Spinal cord (tissue), 10 donors: ENCODE measurements around the gene TTC29. TPM values are rescaled to one million over a fixed set of nuclear protein-coding genes. Genes with fewer than 3 reads are reported as not detected.
"Not testable (repeated sequence)": the region's sequence is repeated elsewhere in the genome, so short reads cannot be mapped to it uniquely, and the experiment has no call there.

Experiments
- DNase-seq, 6 donors: peaks; one replicate each; pipeline versions ENCODE4 v3.0.0 to v3.0.0-alpha.2; 2013 to 2015; ENCODE audit warnings: low spot score in 6 of 6, low read depth in 4 of 6
- H3K27ac ChIP-seq: one replicate; pipeline ENCODE4 v1.5.1; 2013; ENCODE audit warnings: low read depth, low read length, control low read depth
- H3K27me3 ChIP-seq: one replicate; pipeline ENCODE4 v1.6.1; 2013; ENCODE audit warnings: low read length; ENCODE audit not compliant: control insufficient read depth, insufficient read depth
- H3K36me3 ChIP-seq: one replicate; pipeline ENCODE4 v1.6.1; 2013; ENCODE audit warnings: low read length; ENCODE audit not compliant: control insufficient read depth, insufficient read depth
- H3K4me1 ChIP-seq: one replicate; pipeline ENCODE4 v1.6.1; 2013; ENCODE audit warnings: low read length; ENCODE audit not compliant: control insufficient read depth, insufficient read depth
- H3K4me3 ChIP-seq: one replicate; pipeline ENCODE4 v1.5.1; 2013; ENCODE audit warnings: low read depth, low read length, control low read depth
- H3K9me3 ChIP-seq: one replicate; pipeline ENCODE4 v1.6.1; 2013; ENCODE audit warnings: low read length; ENCODE audit not compliant: control insufficient read depth, insufficient read depth
- WGBS: methylation state at CpG from one replicate; pipeline ENCODE4 v1.1.5; 2013; ENCODE audit warnings: missing lambda C conversion rate; ENCODE audit not compliant: insufficient coverage; 5-methylcytosine and 5-hydroxymethylcytosine counted together
- polyA plus RNA-seq, 2 donors: library from polyadenylated mRNA; unstranded; fragments of 120-200 nt; gene quantifications; one replicate each; pipeline ENCODE4 v1.2.1, GENCODE V29; 2013; ENCODE audit not compliant: insufficient read length in 2 of 2
- total RNA-seq, 2 donors: library from RNA; depleted of rRNA in 1 of 2; stranded (reverse); fragments of 120-200 nt in 1 of 2; fragments of >200 nt in 1 of 2; gene quantifications; one replicate each; pipeline versions ENCODE4 v1.2.3 to v1.2.4, GENCODE V29; 2013 to 2014
- donor health status: healthy.

TTC29 gene
- total and polyA plus RNA-seq, 4 donors, result 1.7 to 5.2 (median 2.8) TPM

- DNase-seq, H3K27ac ChIP-seq, H3K27me3 ChIP-seq, H3K9me3 ChIP-seq, H3K36me3 ChIP-seq, H3K4me1 ChIP-seq, H3K4me3 ChIP-seq: not testable (repeated sequence)
- WGBS, result 70% methylated on average over 2 of the region's 6 CpGs
Measured at GRCh38 chr4:146663968-146664311, 281.7 kb downstream of the TTC29 start.

- Histone ChIP-seq H3K4me1 (no peaks in the 10 kb centered on the region), H3K4me3 (no peak overlapping the region), H3K36me3 (no peaks in the 10 kb centered on the region), H3K27ac (no peak overlapping the region), H3K27me3 (peaks cover 2% of the 10 kb centered on the region), H3K9me3 (no peaks in the 10 kb centered on the region)
- DNase-seq, result peak in 1 of 6 donors; percentile 73
- WGBS, result no CpG with 5 or more reads among the region's 4 CpGs
Measured at GRCh38 chr4:146661367-146661766, 284.3 kb downstream of the TTC29 start.
